GM18909 (cell line): ENCODE results near the gene LTBP3.
A peak's percentile ranks its signal among the peaks of the same experiment; 100 is the strongest.
"Not testable (repeated sequence)": the region's sequence is repeated elsewhere in the genome, so short reads cannot be mapped to it uniquely, and the experiment has no call there.

Experiments
- ATAC-seq: cut with Tn5 transposase; IDR thresholded peaks from one replicate; pipeline ENCODE4 v1.9.1; 2021; ENCODE audit warnings: mild to moderate bottlenecking; ENCODE audit not compliant: unreplicated experiment, poor library complexity

LTBP3 gene

GRCh38 chr11:65518941-65519549 is 39.1 kb downstream of the LTBP3 start:
- ATAC-seq, result not testable (repeated sequence)

- ATAC-seq, result no peak
These were observed 41.8 kb downstream of the LTBP3 start for GRCh38 chr11:65516135-65516968.

- ATAC-seq, result not testable (repeated sequence)
These were observed 45.8 kb downstream of the LTBP3 start for GRCh38 chr11:65512311-65512710.

- peak; percentile 33 for ATAC-seq
These were observed 51.2 kb downstream of the LTBP3 start for GRCh38 chr11:65506772-65507505.

GRCh38 chr11:65506290-65506771 is 51.8 kb downstream of the LTBP3 start:
- ATAC-seq, result no peak

- no peak for ATAC-seq
These were observed 52.5 kb downstream of the LTBP3 start for GRCh38 chr11:65505466-65506289.

- no peak for ATAC-seq
These were observed 53.3 kb downstream of the LTBP3 start for GRCh38 chr11:65504674-65505465.

GRCh38 chr11:65503949-65504673 is 54.0 kb downstream of the LTBP3 start:
- no peak for ATAC-seq

- ATAC-seq, result no peak
These were observed 54.7 kb downstream of the LTBP3 start for GRCh38 chr11:65503368-65503948.

- no peak for ATAC-seq
These were observed 55.4 kb downstream of the LTBP3 start for GRCh38 chr11:65502555-65503367.

- no peak for ATAC-seq
These were observed 55.9 kb downstream of the LTBP3 start for GRCh38 chr11:65502274-65502554.

GRCh38 chr11:65501472-65502273 is 56.5 kb downstream of the LTBP3 start:
- no peak for ATAC-seq

- no peak for ATAC-seq
These were observed 57.0 kb downstream of the LTBP3 start for GRCh38 chr11:65501186-65501471.

- ATAC-seq, result no peak
These were observed 57.6 kb downstream of the LTBP3 start for GRCh38 chr11:65500387-65501185.

- ATAC-seq, result no peak
These were observed 58.3 kb downstream of the LTBP3 start for GRCh38 chr11:65499713-65500386.
